BLaER1 (cell line): Measurements from ENCODE around the gene KCTD8.

ENCODE experiments used
- H3K27ac ChIP-seq: shearing (Covaris generic); formaldehyde crosslinking; 2 replicates; pipeline ENCODE4 v1.8.1; 2022
- H3K27me3 ChIP-seq: shearing (Covaris generic); formaldehyde crosslinking; 2 replicates; pipeline ENCODE4 v1.8.1; 2022
- H3K36me3 ChIP-seq: shearing (Covaris generic); formaldehyde crosslinking; 2 replicates; pipeline ENCODE4 v1.8.1; 2022
- H3K4me1 ChIP-seq: shearing (Covaris generic); formaldehyde crosslinking; 2 replicates; pipeline ENCODE4 v1.8.1; 2022
- H3K4me2 ChIP-seq: shearing (Covaris generic); formaldehyde crosslinking; 2 replicates; pipeline ENCODE4 v1.8.1; 2022
- H3K4me3 ChIP-seq: shearing (Covaris generic); formaldehyde crosslinking; 2 replicates; pipeline ENCODE4 v1.8.1; 2022
- H3K9ac ChIP-seq: shearing (Covaris generic); formaldehyde crosslinking; 2 replicates; pipeline ENCODE4 v1.8.1; 2022
- H3K9me3 ChIP-seq: shearing (Covaris generic); formaldehyde crosslinking; 2 replicates; pipeline ENCODE4 v1.8.1; 2022
- H4K20me1 ChIP-seq: shearing (Covaris generic); formaldehyde crosslinking; 2 replicates; pipeline ENCODE4 v1.8.1; 2022
- Cebpa-rat ChIP-seq: shearing (Covaris generic); IDR thresholded peaks from 2 replicates; pipeline ENCODE4 v1.8.1; 2022

The KCTD8 gene

DNA sequence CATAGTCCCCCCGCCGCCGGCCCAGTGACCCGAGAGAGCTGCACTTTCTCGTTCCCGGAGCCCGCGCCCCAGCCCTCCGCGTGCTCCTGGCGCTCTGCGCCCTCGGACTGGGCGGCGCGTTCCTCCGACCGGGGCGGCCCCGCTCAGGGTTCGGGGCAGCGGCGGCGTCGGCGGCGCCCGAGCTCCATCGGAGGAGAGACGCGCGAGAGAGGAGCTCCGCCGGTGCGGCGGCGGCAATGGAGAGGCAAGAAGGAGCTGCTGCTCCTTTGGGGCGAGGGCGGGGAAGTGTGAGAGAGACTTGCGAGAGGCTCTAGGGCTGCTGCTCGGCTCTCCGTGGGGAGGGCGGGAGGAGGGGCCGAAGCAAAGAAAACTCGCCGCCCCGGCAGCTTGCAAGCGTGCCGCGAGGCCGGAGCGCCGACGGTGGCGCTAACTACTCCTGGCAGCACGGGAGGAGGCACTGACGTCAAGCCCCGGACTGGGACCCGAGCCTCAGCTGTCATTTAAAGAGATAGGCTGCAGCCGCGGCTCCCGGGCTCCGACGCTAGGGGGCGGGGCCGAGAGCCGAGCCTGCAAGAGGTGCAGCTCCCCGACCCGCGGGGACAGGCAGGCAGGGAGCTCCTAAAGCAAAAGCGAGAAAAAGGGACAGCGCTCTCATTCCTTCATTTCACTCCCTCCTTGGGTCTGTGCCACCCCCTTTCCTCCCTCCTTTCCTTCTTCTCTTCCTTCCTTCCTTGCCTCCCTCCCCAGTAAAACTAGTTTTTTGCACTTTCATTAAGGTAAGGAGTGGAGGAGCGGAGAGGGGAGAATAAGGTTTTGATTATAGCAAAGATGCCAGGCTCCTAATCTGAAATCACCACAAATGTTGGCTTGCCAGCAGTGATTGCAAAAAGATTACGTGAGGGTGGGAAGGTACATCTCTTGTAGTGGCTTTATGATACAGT is at the start of gene KCTD8:
Gene KCTD8 (minus strand): TSS at position 289 of the 941 bp plus-strand sequence.
- H3K27ac ChIP-seq: no peak within 1 kb of the TSS
- H3K36me3 ChIP-seq: no peaks in the 10 kb centered on the region
- H3K9ac ChIP-seq: no peak within 1 kb of the TSS; the same call in 1 of the 2 replicates
- H4K20me1 ChIP-seq: no peaks in the 10 kb centered on the region
- H3K4me1 ChIP-seq: no peaks in the 10 kb centered on the region; the same call in 1 of the 2 replicates
- no peaks in the 10 kb centered on the region for H3K27me3 ChIP-seq
- TF ChIP-seq Cebpa-rat: no peak
- peak within 1 kb of the TSS; percentile 60 for H3K4me3 ChIP-seq
- H3K9me3 ChIP-seq: peaks cover 18% of the 10 kb centered on the region
- peak within 1 kb of the TSS; percentile 76 for H3K4me2 ChIP-seq

DNA sequence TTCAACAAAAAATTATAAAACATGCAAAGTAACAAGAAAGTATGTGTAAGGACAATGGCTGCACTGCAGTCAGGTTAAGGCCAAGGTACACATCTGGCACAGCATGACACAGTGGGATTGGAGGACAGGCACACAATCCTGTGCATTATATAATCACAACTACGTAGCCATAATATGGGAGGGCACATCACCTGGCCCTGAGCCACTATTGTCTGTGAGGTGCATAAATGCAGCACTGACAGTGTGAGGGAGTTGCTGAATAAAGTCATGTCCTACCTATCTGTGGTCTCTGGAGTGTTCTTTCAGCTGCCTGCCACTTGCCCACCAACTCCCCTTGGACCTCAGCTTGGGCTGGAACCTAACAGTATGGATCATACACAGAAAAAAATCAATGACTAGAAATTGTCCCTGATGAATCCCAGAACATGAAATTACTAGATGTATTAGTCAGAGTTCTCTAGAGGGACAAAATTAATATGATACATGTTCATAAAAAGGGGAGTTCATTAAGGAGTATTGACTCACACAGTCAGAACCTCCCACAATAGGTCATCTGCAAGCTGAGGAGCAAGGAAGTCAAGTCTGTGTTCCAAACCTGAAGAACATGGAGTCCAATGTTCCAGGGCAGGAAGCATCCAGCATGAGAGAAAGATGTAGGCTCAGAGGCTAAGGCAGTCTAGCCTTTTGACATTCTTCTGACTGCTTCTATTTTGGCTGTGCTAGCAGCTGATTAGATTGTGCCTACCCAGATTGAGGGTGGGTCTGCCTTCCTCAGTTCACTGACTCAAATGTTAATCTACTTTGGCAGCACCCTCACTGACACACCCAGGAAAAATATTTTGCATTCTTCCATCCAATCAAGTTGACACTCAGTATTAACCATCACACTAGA is 46.4 kb upstream of the KCTD8 start:
- Histone ChIP-seq H3K4me2 (no peak overlapping the region), H3K9ac (no peak overlapping the region), H3K4me1 (no peaks in the 10 kb centered on the region), H3K9me3 (no peaks in the 10 kb centered on the region), H3K4me3 (no peak overlapping the region), H4K20me1 (no peaks in the 10 kb centered on the region), H3K27me3 (no peaks in the 10 kb centered on the region), H3K36me3 (no peaks in the 10 kb centered on the region), H3K27ac (no peak overlapping the region)
- TF ChIP-seq Cebpa-rat: no peak

DNA sequence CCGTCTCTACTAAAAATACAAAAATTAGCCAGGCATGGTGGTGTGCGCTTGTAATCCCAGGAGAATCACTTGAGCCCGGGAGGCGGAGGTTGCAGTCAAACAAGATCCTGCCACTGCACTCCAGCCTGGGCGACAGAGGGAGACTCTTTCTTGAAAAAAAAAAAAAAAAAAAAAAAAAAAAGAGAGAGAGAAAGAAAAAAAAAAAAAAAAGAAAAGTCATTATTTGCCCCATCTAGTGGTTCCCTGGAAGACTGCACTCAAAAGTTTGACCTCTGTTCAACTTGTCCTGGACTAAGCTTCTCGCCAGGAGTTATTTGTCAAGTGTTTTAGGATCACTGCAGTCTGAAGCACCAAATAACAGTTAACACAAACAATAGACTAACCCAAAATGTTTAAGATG is 45.3 kb upstream of the KCTD8 start:
- Histone ChIP-seq H3K27ac (no peak overlapping the region), H3K36me3 (no peaks in the 10 kb centered on the region), H3K4me1 (no peaks in the 10 kb centered on the region), H3K9me3 (no peaks in the 10 kb centered on the region), H4K20me1 (no peaks in the 10 kb centered on the region), H3K4me2 (no peak overlapping the region), H3K9ac (no peak overlapping the region), H3K27me3 (no peaks in the 10 kb centered on the region), H3K4me3 (no peak overlapping the region)
- TF ChIP-seq Cebpa-rat: no peak

DNA sequence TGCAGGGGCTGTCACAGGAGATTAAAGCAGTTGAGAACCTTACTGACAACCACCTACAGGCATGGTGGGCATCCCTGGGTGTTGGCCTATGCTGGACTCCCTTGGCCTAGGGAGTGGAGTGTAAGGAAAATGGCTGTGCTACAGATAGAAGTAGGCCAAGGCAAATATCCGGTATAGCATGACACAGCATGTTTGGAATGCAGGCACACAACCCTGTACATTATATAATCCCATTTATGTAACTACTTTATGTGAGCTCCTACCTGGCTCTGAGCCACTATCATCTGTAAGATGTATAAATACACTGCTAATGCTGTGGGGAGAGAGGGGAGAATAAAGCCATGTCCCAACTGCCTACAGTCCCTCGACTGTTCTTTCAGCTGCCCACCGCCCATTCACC is 38.7 kb upstream of the KCTD8 start:
- H3K4me3 ChIP-seq: no peak overlapping the region
- H3K9ac ChIP-seq: no peak overlapping the region
- TF ChIP-seq Cebpa-rat: no peak
- H4K20me1 ChIP-seq: no peaks in the 10 kb centered on the region
- no peaks in the 10 kb centered on the region for H3K4me1 ChIP-seq
- no peak overlapping the region for H3K27ac ChIP-seq
- no peaks in the 10 kb centered on the region for H3K27me3 ChIP-seq
- H3K36me3 ChIP-seq: no peaks in the 10 kb centered on the region
- H3K4me2 ChIP-seq: no peak overlapping the region
- H3K9me3 ChIP-seq: peaks cover 22% of the 10 kb centered on the region

DNA sequence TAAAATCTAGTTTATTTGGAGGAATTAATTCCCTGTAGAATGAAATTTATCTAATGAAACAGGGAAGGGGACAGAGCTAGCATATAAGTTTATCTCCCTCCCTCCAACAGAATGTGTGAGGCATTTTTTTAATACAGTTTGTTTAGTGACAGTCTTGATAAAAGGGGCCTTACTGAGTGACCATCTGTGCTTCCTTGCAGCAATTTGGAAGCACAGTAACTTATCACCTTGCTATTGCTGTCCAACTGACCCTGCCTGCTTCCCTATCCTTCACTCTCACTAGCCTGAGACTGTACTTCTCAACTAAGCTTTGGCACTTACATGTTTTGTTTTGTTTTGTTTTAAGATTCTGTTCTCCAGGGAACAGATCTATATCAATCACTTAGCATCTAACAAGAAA is 31.1 kb upstream of the KCTD8 start:
- no peak for TF ChIP-seq Cebpa-rat

DNA sequence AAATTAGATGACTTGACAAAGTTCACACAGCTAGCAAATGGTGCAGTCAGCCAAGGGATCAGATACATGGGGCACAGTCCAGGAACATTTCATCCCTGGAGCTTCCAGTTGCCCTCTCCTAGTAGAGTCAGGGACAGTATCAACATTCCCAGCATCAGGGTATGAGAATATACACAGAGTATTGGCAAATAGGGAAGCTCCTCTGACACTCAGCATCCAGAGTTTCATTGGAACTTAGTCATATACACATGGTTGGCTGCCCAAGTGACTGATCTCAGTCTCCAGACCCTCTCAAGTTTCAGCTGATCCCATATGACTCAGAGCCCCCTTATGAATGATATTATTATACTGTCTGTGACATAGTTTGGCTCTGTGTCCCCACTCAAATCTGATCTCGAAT is 13.7 kb upstream of the KCTD8 start:
- no peaks in the 10 kb centered on the region for H4K20me1 ChIP-seq
- H3K9me3 ChIP-seq: no peaks in the 10 kb centered on the region
- no peaks in the 10 kb centered on the region for H3K4me1 ChIP-seq
- H3K27me3 ChIP-seq: no peaks in the 10 kb centered on the region
- no peak overlapping the region for H3K4me3 ChIP-seq
- no peak for TF ChIP-seq Cebpa-rat
- H3K9ac ChIP-seq: no peak overlapping the region
- no peak overlapping the region for H3K4me2 ChIP-seq
- no peaks in the 10 kb centered on the region for H3K36me3 ChIP-seq
- H3K27ac ChIP-seq: no peak overlapping the region

More for the DNA sequence above, 31.1 kb upstream of the KCTD8 start:
- Histone ChIP-seq H3K9ac (no peak overlapping the region), H3K4me1 (no peaks in the 10 kb centered on the region), H3K27me3 (no peaks in the 10 kb centered on the region), H4K20me1 (no peaks in the 10 kb centered on the region), H3K4me2 (no peak overlapping the region), H3K36me3 (no peaks in the 10 kb centered on the region), H3K4me3 (no peak overlapping the region), H3K27ac (no peak overlapping the region), H3K9me3 (no peaks in the 10 kb centered on the region)

DNA sequence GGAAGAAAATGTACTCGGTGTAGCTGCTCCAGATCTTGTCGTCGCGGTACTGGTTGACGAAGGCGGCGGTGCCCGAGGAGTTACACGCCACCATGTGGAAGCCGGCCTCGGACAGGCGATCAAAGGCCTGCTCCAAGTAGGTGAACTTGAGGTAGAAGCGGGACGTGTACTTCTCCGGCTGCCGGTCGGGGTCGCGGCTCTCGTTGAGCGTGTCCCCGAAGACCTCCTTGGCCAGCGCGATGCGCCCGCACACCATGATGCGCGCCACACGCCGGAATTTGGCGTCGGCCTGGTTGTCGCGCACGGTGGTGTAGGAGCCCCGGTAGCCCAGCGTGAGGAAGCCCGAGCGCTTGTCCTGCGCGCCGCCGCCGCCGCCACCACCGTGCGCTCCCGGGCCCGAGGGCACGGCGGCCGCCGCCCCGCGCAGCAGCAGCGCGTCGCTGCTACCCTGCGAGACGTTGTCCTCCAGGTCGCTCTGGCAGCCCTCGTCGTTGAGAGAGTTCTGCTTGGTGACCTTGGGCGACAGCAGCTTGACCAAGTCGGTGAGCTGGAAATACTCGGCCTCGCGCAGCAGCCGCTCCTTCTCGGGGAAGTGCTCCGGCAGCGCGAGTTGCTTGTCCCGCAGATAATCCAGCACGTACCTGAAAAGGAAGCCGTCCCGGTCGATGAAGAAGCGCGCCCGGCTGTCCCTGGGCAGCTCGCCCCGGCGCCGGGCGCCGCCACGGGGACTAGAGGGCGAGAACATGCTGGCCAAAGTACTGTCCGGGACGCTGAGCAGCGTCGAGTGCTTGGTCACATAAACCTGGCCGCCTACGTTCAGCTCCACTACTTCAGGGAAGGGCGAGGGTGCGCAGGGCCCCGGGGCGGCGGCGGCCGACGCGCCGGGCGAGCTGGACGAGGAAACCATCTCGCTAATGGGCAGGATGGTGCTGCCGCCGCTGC is 775 bp downstream of the KCTD8 start:
- Histone ChIP-seq H3K9ac (no peak overlapping the region), H3K4me2 (peak overlapping the region; percentile 76; the same call in 1 of the 2 replicates), H3K27ac (no peak overlapping the region), H3K9me3 (peaks cover 18% of the 10 kb centered on the region), H3K36me3 (no peaks in the 10 kb centered on the region), H3K4me3 (peak overlapping the region; percentile 60; the same call in 1 of the 2 replicates), H3K4me1 (no peaks in the 10 kb centered on the region; the same call in 1 of the 2 replicates), H4K20me1 (no peaks in the 10 kb centered on the region), H3K27me3 (no peaks in the 10 kb centered on the region)
- no peak for TF ChIP-seq Cebpa-rat

DNA sequence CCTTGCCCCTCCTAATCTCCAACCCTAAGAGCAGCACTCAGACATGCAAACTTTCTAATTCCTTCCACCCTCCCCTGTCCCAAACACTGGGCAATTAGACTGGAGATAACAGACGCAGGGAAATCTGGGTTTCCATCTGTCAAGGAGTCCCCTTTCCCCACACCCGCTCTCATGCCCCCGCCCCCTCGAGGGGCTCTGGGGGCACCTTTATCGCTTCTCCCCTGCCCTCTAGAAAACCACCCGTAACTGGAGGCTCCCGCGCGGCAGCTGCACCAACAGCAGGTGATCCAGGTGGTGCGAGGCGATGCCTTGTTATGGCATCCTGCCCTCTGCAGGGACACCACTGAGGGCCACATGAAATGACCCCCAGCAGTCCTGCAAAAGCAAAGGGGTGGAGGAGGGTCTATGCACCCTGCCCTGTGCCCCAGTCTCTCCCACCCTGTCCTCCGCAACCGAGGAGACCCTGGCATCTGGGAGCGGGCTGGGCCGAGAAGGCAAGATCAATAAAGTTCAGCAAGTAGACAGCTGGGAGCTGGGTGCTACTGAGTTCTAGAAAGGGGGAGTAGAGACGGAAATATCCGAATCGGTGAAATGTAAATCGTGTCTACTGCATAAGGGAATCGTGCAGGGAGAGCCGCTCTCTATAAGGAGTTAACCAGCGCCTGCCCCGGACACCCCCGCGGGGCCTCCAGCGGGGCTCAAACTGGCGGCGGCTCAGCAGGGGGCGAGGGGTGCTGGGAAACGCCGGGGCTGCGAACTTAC is 1.6 kb downstream of the KCTD8 start:
- no peak overlapping the region for H3K27ac ChIP-seq

More for the DNA sequence above, 1.6 kb downstream of the KCTD8 start:
- H3K36me3 ChIP-seq: no peaks in the 10 kb centered on the region
- H4K20me1 ChIP-seq: no peaks in the 10 kb centered on the region
- H3K9ac ChIP-seq: no peak overlapping the region
- H3K4me1 ChIP-seq: no peaks in the 10 kb centered on the region; the same call in 1 of the 2 replicates
- H3K4me2 ChIP-seq: no peak overlapping the region
- no peak for TF ChIP-seq Cebpa-rat
- H3K27me3 ChIP-seq: no peaks in the 10 kb centered on the region
- no peak overlapping the region for H3K4me3 ChIP-seq
- H3K9me3 ChIP-seq: peaks cover 18% of the 10 kb centered on the region
